HEK293T (cell line): ENCODE data around the gene GFPT1.

Experiments
- ARNT ChIP-seq: fragments of 450-650 bp; IDR thresholded peaks from 2 replicates; pipeline ENCODE4 v1.6.1; 2017; ENCODE audit warnings: mild to moderate bottlenecking
- BHLHE40 ChIP-seq: fragments of 450-650 bp; IDR thresholded peaks from 2 replicates; pipeline ENCODE4 v1.6.1; 2016; ENCODE audit warnings: mild to moderate bottlenecking, moderate library complexity, borderline replicate concordance
- FOXM1 ChIP-seq: fragments of 450-650 bp; IDR thresholded peaks from 2 replicates; pipeline ENCODE4 v1.6.1; 2017; ENCODE audit warnings: mild to moderate bottlenecking, borderline replicate concordance
- HDGF ChIP-seq: fragments of 450-650 bp; IDR thresholded peaks from 2 replicates; pipeline ENCODE4 v1.6.1; 2017; ENCODE audit warnings: antibody characterized with exemption, borderline replicate concordance
- SUZ12 ChIP-seq: fragments of 450-650 bp; IDR thresholded peaks from 2 replicates; pipeline ENCODE4 v1.6.1; 2016; ENCODE audit warnings: mild to moderate bottlenecking
- ZNF384 ChIP-seq: fragments of 450-650 bp; IDR thresholded peaks from 2 replicates; pipeline ENCODE4 v1.6.1; 2016
- TF ChIP-seq, protein P1 (sequence below): fragments of 450-650 bp; IDR thresholded peaks from 2 replicates; pipeline ENCODE4 v1.6.1; 2016

DNA sequence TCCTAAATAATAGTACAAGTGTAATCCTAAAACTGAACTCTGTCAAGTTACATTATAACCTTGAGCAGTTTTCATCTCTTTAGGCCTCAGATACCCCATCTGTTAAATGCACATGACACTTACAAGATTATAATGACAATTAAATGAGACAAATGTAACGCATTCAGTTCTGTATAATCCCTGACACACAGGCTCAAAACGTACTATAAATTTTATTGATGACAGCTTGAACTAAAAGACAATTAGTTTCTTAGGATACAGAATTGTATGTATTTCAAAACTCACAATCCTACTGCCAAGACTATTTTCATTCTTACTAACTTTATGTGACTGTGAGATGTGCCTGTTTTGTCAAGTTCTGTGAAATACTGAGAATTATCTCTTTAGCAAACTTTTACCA, 56.2 kb downstream of the GFPT1 start:
- TF ChIP-seq BHLHE40 (no peak), SUZ12 (no peak), FOXM1 (no peak), ARNT (no peak), ZNF384 (no peak), HDGF (no peak)
- TF ChIP-seq, protein P1, sequence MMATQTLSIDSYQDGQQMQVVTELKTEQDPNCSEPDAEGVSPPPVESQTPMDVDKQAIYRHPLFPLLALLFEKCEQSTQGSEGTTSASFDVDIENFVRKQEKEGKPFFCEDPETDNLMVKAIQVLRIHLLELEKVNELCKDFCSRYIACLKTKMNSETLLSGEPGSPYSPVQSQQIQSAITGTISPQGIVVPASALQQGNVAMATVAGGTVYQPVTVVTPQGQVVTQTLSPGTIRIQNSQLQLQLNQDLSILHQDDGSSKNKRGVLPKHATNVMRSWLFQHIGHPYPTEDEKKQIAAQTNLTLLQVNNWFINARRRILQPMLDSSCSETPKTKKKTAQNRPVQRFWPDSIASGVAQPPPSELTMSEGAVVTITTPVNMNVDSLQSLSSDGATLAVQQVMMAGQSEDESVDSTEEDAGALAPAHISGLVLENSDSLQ: no peak
